ENCODE measurements around the gene CTDSP2.

The CTDSP2 gene

DNA sequence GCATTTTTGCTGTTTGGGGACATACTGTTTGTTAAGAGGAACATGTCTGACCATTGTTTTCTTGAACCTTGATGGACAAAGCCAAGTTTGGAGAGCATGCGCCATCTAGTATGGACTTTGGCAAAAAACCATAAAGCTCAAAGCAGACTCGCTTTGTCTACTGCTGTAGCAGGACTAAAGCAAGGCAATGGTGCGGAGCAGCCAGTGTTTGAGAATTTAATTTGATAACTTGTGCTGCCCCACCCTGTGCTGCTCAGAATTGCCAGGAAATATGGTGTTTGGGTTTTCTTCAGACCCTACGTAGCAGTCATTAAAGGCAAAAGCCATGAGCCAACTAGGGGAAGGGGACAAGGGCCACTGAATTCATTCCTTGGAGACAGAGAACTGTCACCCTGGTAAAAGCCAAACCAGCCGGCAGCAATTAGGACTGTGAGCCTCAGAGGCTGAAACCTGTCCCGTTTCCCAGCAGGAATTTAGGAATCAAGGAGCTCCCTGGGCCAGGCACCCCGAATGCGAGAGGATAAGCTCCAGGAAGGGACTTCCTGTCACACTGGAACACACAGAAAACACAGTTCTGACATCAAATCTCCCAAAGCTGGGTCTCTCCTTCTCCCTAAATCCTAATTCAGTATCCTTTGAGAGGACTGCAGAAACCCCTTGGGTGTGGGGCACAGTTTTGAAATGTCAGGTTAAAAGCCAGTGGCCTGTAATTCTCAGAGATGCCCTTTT is 29.1 kb downstream of the CTDSP2 start:
- no peak for DNase-seq (ENCODE audit: low read depth in 1 of 2, low spot score in 1 of 2)

DNA sequence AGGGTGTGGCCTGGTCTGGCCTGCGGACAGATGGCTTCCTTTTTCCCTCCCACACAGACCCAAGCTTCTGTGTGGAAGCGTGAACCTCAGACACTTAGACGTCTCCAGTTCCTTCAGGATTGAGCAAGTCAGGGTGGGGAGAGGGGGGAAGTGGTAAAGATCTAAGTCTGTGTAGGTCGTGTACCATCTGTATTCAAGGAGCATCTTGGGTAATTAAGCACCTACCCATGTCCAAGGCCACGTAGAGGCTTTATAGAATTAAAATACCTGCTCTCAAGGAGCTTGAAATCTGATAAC is 29.7 kb downstream of the CTDSP2 start:
- DNase-seq (ENCODE audit: low read depth in 1 of 2, low spot score in 1 of 2), result no peak

DNA sequence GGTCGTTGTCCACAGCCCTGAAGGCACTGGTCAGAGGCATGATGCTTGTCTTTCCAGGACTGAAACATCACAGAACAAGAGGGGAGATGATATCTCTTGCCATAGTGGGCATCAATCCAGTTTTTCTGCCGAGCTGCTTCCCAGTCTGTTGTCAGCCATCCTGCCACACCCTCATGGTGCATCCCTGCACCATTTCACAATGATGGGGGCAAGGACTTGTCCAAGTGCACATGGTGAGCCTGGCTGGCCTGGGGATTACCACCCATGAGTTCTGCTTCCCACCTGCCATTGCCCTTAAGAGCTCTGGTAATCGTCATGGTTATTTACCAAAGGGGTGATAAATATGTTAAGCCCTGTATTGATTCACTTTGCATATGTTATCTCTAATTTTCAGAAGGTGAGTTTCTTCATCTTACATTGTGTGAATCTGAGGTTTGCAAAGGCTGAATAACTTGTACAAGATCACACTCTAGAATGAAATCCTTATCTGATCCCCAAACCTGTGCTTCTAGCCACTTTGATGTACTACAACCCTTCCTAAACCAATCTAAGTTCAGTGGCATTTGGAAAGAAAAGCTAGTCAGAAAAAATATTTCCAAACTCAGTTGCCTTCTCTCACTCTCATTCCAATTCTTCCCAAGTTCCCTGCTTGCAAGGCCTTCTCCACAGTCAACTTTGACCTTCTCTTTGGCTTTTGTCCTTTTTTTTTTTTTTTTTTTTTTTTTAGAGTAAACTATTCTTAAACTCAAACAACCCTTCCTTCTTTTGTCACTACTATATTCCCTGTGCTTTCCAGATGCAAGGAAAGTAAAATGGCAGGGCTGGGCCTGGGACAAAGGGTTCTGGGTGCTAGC is 30.3 kb downstream of the CTDSP2 start:
- no peak for DNase-seq (ENCODE audit: low read depth in 1 of 2, low spot score in 1 of 2)

DNA sequence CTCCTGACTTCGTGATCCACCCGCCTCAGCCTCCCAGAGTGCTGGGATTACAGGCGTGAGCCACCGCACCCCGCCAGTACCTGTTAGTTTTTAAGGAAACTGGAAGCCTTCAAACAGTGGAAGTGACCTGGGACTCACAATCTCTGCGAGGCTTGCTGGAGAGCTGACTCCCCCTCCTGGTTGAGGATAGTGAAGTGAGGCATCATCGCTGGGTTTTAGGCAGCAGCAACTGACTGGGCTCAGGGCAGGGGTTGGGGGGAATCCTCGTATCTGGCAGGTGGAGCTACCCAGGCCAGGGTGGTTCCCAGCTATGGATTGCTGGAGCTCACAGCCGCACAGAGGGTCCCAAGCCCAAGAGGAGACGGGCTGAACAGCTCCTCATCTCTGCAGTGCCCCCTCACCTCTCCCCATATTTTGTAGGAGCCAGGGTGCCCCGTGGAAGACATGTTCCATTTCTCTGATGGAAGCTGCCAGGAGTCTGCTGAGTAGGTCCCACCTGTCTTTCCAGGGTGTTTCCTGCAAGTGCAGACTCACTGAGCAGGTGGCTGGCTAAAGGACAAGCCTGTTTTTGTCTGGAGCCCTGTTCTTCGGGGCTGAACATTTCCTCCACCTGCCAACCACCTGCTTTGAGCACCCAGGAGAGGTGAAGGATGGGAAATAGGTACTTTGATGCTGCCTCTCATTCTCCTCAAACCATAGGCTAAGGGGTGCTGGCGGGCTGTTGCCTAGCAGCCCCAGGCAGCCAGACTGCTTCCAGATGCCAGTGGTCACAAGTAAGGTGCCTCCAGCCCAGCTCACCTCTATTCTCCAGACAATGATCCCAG is 31.1 kb downstream of the CTDSP2 start:
- no peak for DNase-seq (ENCODE audit: low read depth in 1 of 2, low spot score in 1 of 2)

DNA sequence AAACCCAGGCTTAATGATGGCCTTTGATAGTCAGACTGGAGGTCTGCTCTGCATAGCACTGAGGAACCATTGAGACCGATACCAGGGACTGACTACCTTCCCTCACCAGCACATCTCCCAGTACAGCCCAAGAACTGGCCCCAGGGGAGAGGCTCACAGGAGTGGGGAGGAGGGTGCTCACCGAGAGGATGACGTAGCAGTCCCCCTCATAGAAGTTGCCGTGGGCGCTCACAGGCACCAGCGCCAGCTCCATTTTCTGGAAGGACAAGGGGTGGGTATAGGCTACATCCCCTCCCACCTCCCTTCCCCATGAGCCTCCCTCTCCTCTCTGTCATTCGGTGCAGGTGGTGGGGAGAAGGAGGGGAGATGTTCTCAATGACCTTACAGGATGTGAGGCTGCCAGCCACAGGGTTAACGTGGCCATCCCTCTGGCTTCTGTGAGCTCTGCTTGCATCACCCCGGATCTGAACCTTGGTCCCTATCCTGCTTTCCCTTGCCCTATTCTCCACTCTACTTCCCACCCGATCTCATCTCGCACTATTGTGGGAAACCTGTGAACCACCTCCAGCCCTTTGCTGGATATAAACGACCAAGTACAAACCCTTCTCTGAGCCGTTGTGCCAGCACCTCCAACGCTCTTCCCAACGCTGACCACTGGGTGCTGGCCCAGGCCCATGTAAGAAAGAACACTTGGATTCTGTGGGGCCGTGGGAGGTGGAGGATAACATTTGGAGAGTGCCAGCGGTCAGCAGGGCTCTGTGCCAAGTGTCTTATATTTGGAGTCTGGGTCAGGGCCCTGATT is 32.4 kb downstream of the CTDSP2 start:
- no peak for DNase-seq (ENCODE audit: low read depth in 1 of 2, low spot score in 1 of 2)

DNA sequence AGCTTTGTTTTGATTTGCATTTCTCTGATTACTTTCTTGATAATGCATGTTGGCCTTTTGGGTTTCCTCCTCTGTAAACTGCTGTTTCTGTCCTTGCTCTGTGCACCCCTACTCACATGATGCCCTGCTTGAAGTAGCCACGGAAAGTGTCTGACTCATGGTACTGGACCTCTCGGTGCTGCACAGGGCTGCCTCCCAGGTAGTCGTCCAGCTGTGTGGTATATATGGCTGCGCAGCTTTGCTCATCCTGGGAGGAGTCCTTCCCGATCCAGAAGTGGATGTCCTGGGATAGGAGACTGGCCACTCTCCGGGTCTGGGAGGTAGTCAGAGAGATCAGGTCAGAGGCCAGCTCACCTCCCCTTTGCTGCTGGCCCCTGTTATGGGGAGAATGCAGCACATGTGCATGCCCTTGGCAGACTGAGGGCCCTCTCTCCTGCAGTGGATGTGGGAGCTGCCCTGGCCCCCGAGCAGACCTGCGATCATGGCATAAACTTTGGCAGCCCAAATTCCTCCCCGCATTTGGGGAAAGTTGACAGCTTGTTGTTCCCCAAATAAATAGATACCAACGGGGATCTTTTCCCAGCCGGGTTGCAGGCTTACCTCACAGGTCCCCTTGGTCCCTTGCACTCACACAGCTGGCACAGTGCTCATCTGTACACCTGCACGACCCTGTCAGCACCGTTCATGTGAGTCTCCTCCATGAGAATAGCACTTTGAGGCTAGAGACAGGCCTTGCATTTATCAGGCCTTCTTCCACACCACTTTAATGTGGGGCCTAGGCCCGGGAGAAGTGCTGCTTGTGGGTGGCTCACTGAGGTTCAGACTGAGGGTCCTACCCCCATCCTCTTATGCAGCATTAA is 33.2 kb downstream of the CTDSP2 start:
- DNase-seq (ENCODE audit: low read depth in 1 of 2, low spot score in 1 of 2), result no peak

DNA sequence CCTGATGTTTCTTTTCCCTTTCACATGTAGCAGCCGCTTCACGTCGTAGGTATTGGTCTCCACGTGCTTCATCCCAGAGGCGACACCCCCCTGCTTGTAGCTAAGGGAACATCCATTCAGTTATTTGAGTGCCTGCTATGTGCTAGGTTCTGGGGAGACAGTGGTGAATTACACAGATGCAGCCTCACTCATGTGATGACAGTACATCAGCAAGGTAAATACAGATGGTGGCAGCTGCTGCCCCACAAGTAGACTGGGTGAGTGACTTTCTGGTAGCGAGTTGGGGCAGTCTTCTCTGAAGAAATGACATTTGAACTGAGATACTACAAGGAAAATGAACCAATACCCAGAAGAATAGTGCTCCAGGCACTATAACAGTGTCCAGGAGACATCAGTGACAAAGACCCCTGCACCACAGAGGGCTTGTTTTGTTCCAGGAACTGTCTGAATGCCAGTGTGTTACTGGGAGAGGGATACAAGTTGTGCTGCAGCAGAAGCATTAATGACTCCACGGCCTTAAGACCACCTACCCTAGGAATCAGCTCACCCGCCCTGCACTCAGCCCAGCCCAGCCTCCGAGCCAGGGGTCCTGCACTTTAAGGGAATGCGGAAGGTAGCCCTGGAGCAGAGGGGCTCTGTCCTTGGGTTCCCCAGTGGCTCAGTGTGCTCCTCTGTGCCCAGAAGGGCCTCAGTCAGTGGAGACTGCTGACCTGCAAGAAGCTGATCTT is 35.3 kb downstream of the CTDSP2 start:
- no peak for DNase-seq (ENCODE audit: low read depth in 1 of 2, low spot score in 1 of 2)

DNA sequence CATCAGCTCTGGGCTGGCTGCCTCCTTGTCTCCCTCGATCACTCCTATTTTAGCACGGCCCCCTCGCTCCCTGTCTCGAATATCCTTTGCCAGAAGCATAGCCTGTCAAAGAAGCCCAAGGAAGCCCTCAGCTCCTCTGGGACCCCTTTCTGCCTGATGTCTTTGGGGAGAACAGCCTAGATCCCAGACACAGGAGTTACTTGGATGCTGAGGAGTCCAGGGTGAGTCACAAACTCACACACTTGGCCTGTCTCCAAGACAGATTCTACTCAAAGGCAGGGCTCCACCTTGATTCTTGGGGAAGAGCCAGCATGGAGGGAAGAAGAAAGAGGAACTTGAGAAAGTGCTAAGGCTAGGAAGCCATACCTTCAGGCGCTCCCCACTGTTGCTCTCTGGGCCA is 36.1 kb downstream of the CTDSP2 start:
- DNase-seq (ENCODE audit: low read depth in 1 of 2, low spot score in 1 of 2), result no peak

DNA sequence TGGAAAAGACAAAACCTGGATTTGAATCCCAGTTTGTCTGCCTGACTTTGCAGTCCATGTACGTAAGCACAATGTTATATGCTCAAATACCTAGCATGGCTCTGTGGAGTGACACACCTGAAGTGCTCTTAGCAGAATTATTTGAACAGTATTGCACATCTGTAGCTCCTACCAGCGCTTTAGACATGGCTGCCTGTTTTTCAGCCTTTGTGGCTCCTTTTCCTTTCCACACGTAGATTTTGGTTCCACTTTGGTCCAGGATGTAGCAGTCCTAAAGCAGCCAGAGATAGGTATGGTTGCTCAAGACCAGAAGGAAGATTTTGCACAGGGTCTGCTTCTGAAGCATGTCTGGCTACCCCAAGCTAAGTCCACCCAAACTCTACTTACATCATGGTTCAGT is 37.1 kb downstream of the CTDSP2 start:
- DNase-seq (ENCODE audit: low read depth in 1 of 2, low spot score in 1 of 2), result no peak

DNA sequence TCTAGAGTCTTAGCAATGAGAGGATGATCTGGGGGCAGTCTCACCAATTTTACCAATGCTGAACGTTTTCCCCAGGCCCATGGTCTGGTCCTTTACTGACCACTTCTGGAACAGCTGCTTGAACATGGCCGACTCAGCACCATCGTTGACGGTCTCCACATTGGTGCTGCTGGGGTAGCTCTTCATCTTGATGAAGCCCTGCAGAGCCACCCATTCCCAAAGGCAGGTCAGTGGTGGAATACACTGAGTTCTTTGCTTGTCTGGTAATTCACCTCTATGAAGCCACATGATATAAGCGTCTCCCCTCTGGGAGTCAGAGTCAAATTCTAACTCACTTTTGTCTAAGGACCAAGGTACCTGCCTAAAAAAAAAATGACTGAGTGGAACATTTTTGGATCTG is 38.2 kb downstream of the CTDSP2 start:
- DNase-seq (ENCODE audit: low read depth in 1 of 2, low spot score in 1 of 2), result no peak

DNA sequence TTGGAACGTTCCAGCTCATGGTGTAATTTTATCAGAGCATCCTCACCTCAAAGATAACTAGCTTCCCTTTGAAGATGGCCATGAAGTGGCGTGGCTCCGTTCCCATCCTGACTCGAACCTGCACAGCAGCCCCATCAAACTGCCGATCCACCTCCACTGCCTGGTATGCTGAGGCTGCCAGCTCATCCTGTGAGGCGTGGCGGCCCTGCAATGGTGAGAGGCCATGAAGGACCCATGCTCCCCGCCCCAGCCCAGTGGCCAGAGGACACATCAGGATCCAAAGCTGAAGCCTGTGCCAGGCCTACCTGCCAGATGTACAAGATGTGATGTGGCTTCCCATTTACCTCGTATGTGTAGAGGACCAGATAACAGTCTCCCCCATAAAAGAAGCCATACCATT is 39.2 kb downstream of the CTDSP2 start:
- DNase-seq (ENCODE audit: low read depth in 1 of 2, low spot score in 1 of 2), result no peak

DNA sequence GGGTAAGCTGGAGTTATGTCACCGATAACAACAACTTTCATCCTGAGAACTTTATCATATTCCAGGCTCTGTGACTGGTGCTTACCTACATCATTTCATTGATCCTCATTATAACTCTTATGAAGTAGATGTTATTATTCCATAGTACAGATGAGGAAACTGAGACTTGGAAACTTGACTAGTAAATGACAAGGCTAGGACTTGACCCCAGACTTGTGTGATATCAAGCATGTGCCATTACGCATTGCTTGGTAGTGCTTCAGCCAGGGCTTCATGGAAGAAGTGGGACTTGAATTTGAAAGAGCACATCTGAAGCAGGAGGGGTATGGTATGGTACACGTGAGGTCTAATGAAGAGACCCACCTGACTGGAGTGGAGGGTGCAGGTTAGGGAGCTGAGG is 39.9 kb downstream of the CTDSP2 start:
- DNase-seq (ENCODE audit: low read depth in 1 of 2, low spot score in 1 of 2), result no peak

DNA sequence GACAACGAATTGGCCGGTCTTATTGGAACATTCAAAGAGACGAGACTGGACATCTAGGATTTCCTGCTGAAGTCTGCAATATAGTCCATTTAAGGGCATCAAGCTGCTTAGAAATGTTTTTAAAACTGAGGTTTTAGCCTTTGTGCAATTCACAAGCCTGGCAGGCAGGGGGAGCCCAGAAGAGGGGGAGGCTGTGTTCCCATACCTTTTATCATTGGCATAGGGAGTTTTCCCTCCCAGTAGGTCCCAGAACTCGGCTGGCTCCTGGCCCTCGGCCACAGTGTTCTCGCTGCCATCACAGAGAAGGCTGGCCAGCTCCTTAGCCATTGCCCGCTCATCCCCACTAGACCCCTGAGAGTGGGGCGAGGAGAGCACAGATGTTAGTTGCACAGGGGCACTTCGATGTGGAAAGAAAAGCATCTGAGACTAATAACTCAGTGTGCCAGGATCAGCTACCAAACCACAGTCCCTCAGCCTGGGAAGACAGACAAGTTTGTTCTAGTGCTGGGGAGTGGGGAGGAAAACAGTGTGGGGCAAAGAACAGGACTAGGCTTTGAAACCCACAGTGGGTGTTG is 43.1 kb downstream of the CTDSP2 start:
- DNase-seq (ENCODE audit: low read depth in 1 of 2, low spot score in 1 of 2), result no peak

DNA sequence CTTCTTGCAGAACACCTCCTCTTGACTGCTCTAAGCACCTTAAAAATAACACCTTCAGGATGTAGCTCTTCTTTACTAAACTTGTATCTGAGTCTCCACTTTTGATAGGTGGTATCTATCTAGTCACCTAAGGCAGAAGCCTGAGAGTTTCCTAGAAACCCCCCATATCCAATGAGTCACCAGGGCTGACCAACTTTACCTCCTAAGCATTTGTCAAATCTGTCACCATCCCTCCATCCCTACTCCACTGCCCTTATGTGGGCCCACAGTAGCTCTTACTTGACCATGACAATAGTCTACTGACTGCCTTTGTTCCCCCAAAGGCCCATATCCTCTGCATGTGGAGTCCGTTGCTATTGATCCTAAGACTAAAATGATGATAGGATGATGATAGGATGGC is 43.9 kb downstream of the CTDSP2 start:
- no peak for DNase-seq (ENCODE audit: low read depth in 1 of 2, low spot score in 1 of 2)

DNA sequence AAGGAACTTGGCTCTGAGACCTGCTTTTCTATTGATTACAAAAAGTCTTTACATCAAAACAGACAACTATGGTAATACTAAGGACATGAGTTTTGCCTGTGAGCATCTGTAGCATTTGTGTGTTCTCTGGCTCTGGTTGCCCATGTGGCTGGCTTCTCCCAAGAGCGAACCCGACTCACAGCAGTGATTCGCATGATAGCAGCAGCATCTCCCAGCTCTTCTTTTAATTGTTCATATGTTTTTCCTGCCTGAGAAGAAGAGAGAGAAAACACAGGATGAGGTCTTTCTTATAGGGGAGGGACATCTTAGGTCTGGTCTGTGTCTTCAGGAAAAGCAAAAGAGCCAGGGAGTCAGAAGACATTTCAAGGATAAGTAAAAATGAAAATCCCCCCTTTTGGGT is 45.6 kb downstream of the CTDSP2 start:
- no peak for DNase-seq (ENCODE audit: low read depth in 1 of 2, low spot score in 1 of 2)

DNA sequence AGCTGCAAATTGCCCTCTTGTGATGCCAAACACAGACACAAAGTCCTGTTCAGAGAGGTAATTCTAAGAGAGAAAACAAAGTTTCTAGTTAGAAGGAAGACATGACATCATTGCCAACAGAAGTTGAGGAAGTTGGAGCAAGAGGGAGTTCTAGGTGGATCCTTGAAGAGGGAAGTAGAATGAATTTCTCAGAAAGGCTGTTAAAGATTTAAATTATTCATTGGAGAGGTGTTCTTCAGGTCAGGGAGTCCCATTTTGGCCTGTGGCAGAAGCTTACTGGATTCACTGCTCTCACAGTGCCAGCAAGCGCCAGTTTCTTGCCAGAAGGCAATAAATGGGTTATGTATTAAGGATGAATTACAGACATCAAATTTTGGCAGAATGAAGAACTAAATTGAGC is 48.6 kb downstream of the CTDSP2 start:
- no peak for DNase-seq (ENCODE audit: low read depth in 1 of 2, low spot score in 1 of 2)

DNA sequence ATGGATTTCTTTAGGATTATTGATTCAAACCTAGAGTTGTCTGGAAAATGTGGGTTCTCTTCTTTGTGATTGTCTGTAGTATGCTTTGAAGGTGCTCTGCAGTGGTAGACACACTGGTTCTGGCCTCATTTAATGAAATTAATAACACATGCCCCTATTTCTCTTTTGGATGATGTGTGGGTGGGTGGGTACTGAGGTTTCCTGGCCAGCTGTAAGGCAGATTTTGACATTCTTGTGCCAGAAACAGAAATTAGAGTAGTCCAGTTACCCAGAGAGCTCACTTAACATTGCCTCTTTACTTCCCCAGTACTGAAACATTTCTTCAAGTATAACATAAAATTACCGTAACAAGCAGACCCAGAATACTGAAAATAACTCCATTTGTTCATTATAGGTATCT is 49.5 kb downstream of the CTDSP2 start:
- DNase-seq (ENCODE audit: low read depth in 1 of 2, low spot score in 1 of 2), result no peak

DNA sequence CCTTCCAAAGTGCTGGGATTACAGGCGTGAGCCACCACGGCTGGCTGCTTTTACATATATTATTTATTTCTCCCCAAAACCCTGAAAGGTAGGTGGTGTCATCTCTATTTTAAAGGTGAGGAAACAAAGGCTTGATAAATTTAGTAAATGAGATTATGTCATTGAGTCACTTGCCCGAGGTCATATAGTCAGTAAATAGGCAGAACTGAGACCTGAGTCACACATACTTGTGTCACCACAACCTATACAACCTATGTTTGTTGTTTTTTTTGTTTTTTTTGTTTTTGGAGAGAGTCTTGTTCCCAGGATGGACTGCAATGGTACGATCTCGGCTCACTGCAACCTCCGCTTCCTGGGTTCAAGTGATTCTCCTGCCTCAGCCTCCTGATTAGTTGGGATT is 51.2 kb downstream of the CTDSP2 start:
- DNase-seq (ENCODE audit: low read depth in 1 of 2, low spot score in 1 of 2), result no peak

DNA sequence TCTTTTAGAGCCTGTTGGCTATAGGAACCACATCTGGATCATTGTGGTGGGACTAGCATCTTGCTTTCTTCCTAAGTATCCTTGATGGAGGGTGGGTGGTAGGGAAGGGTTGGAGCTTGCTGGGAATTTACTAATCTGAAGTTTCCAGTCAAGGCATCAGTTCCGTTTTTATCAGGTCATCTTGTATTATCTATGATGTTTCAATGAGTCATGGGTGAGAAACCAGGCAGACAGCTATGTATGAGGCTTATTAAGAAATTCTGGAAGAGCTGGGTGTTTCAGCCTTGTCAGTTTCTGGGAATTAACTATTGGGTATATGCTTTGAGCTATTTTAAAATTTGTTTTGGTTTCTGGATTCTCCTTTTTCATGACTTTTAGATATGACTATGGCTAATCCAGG is 52.6 kb downstream of the CTDSP2 start:
- DNase-seq (ENCODE audit: low read depth in 1 of 2, low spot score in 1 of 2), result no peak

Data from stimulated activated CD4-positive, alpha-beta T cell treated with anti-CD3 and anti-CD28 coated beads, Interleukin-15, amount 100 ng/mL, for 1 hour (primary cell).